ENCODE results near the gene IGF1. TPM values are rescaled to one million over a fixed set of nuclear protein-coding genes. Genes with fewer than 3 reads are reported as not detected.

The IGF1 gene
- total RNA-seq, 5 donors from 2014 or later (not counting 1 experiment from before 2014, with no cell fraction given), result 0.26 to 0.32 TPM; not detected in 3

DNA sequence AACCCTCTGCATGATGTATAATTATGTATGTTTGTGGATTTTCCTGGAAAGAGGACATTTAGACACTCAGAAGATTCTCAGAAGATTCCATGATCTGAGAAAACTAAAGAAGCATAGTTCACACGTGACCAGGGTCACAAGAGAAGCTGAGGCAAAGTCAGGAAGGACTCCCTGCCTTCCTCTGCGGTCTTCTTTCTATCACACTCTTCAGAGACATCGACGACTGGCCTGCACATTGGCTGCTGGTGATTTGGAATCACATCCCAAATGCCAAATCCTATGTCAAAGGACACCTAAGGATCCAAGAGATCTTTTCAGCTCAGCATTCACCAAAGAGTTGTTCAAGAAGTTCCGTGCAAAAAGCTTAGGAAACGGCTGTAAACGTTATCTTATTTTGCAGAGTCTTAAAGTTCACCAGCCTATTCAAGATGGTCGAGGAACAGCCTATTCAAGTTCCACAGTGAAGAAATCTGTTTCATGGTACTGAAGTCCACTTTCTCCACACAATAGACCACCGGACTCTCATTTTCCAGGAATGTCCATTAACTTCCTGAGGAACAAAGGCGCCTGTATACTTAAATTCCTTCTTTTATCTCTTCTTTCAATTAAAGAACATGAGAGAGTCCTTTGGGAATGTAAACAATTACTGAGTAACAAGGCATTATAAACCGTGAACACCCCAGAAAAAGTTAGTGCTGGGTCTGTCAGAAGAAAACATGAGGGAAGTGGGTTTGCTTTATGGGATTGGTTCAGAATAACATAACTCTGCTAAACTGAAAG, 42.1 kb downstream of the IGF1 start:
- H3K27me3 Mint-ChIP-seq, result peaks cover 3% of the 10 kb centered on the region in 2 donors
- no peak for ATAC-seq (replicated peaks in 1 of 4)
- Histone ChIP-seq H3K4me3 (ENCODE audit: control insufficient read depth in 1 of 2, extremely low read depth in 1 of 2, low read length in 1 of 2) (no peak overlapping the region), H3K4me1 (ENCODE audit: control insufficient read depth in 1 of 2, extremely low read depth in 1 of 2, insufficient read depth in 2 of 2, low read length in 2 of 2) (no peaks in the 10 kb centered on the region), H3K36me3 (ENCODE audit: control insufficient read depth in 2 of 2, extremely low read depth in 1 of 2, insufficient read depth in 1 of 2, low read length in 1 of 2) (no peaks in the 10 kb centered on the region), H3K27me3 (replicated peaks in 1 of 2; ENCODE audit: control insufficient read depth in 2 of 2, extremely low read depth in 1 of 2, insufficient read depth in 2 of 2, low read length in 1 of 2) (peaks cover 0 to 5% of the 10 kb centered on the region in 2 experiments), H3K27ac (ENCODE audit: low read length) (no peak overlapping the region), H3K9me3 (no peaks in the 10 kb centered on the region)
- WGBS (ENCODE audit: insufficient coverage), result 93% methylated on average over 4 of the region's 11 CpGs
- POLR2A ChIA-PET, result no interaction called here
- CTCF ChIA-PET, result no interaction called here
- H3K27ac Mint-ChIP-seq, result no peak overlapping the region
- H3K4me3 Mint-ChIP-seq, result no peak overlapping the region
- no peaks in the 10 kb centered on the region for H3K4me1 Mint-ChIP-seq
- peaks cover 0 to 4% (median 0%) of the 10 kb centered on the region in 3 donors for H3K9me3 Mint-ChIP-seq
- no peaks in the 10 kb centered on the region for H3K36me3 Mint-ChIP-seq
- DNase-seq, result no peak

- CTCF ChIA-PET, result no interaction called here
- Histone ChIP-seq H3K36me3 (ENCODE audit: control insufficient read depth in 2 of 2, extremely low read depth in 1 of 2, insufficient read depth in 1 of 2, low read length in 1 of 2) (no peaks in the 10 kb centered on the region), H3K9me3 (no peaks in the 10 kb centered on the region), H3K4me3 (ENCODE audit: control insufficient read depth in 1 of 2, extremely low read depth in 1 of 2, low read length in 1 of 2) (no peak overlapping the region), H3K27me3 (replicated peaks in 1 of 2; ENCODE audit: control insufficient read depth in 2 of 2, extremely low read depth in 1 of 2, insufficient read depth in 2 of 2, low read length in 1 of 2) (peaks cover 0 to 4% of the 10 kb centered on the region in 2 experiments), H3K4me1 (ENCODE audit: control insufficient read depth in 1 of 2, extremely low read depth in 1 of 2, insufficient read depth in 2 of 2, low read length in 2 of 2) (no peaks in the 10 kb centered on the region), H3K27ac (ENCODE audit: low read length) (no peak overlapping the region)
- no peak overlapping the region for H3K27ac Mint-ChIP-seq
- peaks cover 3% of the 10 kb centered on the region in 2 donors for H3K27me3 Mint-ChIP-seq
- no peak for DNase-seq
- POLR2A ChIA-PET, result no interaction called here
- peaks cover 0 to 4% (median 0%) of the 10 kb centered on the region in 3 donors for H3K9me3 Mint-ChIP-seq
- H3K4me3 Mint-ChIP-seq, result no peak overlapping the region
- ATAC-seq (replicated peaks in 1 of 4), result no peak
- whole genome bisulfite sequencing (ENCODE audit: insufficient coverage), result no CpG with 5 or more reads among the region's 3 CpGs
- no peaks in the 10 kb centered on the region for H3K4me1 Mint-ChIP-seq
- H3K36me3 Mint-ChIP-seq, result no peaks in the 10 kb centered on the region
Measured at GRCh38 chr12:102437511-102437910, 42.9 kb downstream of the IGF1 start.

GRCh38 chr12:102436867-102437266, 43.5 kb downstream of the IGF1 start:
- H3K9me3 Mint-ChIP-seq, result peaks cover 0 to 4% (median 0%) of the 10 kb centered on the region in 3 donors
- no peak overlapping the region for H3K27ac Mint-ChIP-seq
- Histone ChIP-seq H3K4me1 (ENCODE audit: control insufficient read depth in 1 of 2, extremely low read depth in 1 of 2, insufficient read depth in 2 of 2, low read length in 2 of 2) (no peaks in the 10 kb centered on the region), H3K27ac (ENCODE audit: low read length) (no peak overlapping the region), H3K27me3 (replicated peaks in 1 of 2; ENCODE audit: control insufficient read depth in 2 of 2, extremely low read depth in 1 of 2, insufficient read depth in 2 of 2, low read length in 1 of 2) (peaks cover 0 to 4% of the 10 kb centered on the region in 2 experiments), H3K36me3 (ENCODE audit: control insufficient read depth in 2 of 2, extremely low read depth in 1 of 2, insufficient read depth in 1 of 2, low read length in 1 of 2) (no peaks in the 10 kb centered on the region), H3K4me3 (ENCODE audit: control insufficient read depth in 1 of 2, extremely low read depth in 1 of 2, low read length in 1 of 2) (no peak overlapping the region), H3K9me3 (no peaks in the 10 kb centered on the region)
- DNase-seq, result no peak
- WGBS (ENCODE audit: insufficient coverage), result 60% methylated on average over 2 of the region's 4 CpGs
- ChIA-PET POLR2A (no interaction called here), CTCF (interaction anchor here in 1 of 2 donors (0.6 kb wide), 1 partner anchor 90 kb away, joined by 3 read pairs; no protein-coding TSS in a partner anchor)
- ATAC-seq (replicated peaks in 1 of 4), result no peak
- H3K36me3 Mint-ChIP-seq, result no peaks in the 10 kb centered on the region
- H3K4me1 Mint-ChIP-seq, result no peaks in the 10 kb centered on the region
- no peak overlapping the region for H3K4me3 Mint-ChIP-seq
- H3K27me3 Mint-ChIP-seq, result peaks cover 3% of the 10 kb centered on the region in 2 donors

GRCh38 chr12:102435827-102436436, 44.4 kb downstream of the IGF1 start:
- no peak overlapping the region for H3K4me3 Mint-ChIP-seq
- no peaks in the 10 kb centered on the region for H3K9me3 ChIP-seq
- H3K27ac Mint-ChIP-seq, result no peak overlapping the region
- H3K4me1 Mint-ChIP-seq, result no peaks in the 10 kb centered on the region
- no peak overlapping the region for H3K4me3 ChIP-seq (ENCODE audit: control insufficient read depth in 1 of 2, extremely low read depth in 1 of 2, low read length in 1 of 2)
- ATAC-seq (replicated peaks in 1 of 4) (no peak), DNase-seq (no peak)
- CTCF ChIA-PET, result no interaction called here
- peaks cover 0 to 4% (median 0%) of the 10 kb centered on the region in 3 donors for H3K9me3 Mint-ChIP-seq
- POLR2A ChIA-PET, result no interaction called here
- peaks cover 1 to 2% of the 10 kb centered on the region in 2 donors for H3K27me3 Mint-ChIP-seq
- no CpG with 5 or more reads among the region's 4 CpGs for WGBS (ENCODE audit: insufficient coverage)
- no peak overlapping the region for H3K27ac ChIP-seq (ENCODE audit: low read length)
- H3K4me1 ChIP-seq (ENCODE audit: control insufficient read depth in 1 of 2, extremely low read depth in 1 of 2, insufficient read depth in 2 of 2, low read length in 2 of 2), result no peaks in the 10 kb centered on the region
- H3K36me3 Mint-ChIP-seq, result no peaks in the 10 kb centered on the region
- H3K36me3 ChIP-seq (ENCODE audit: control insufficient read depth in 2 of 2, extremely low read depth in 1 of 2, insufficient read depth in 1 of 2, low read length in 1 of 2), result no peaks in the 10 kb centered on the region
- peaks cover 0 to 4% of the 10 kb centered on the region in 2 experiments for H3K27me3 ChIP-seq (replicated peaks in 1 of 2; ENCODE audit: control insufficient read depth in 2 of 2, extremely low read depth in 1 of 2, insufficient read depth in 2 of 2, low read length in 1 of 2)

DNA sequence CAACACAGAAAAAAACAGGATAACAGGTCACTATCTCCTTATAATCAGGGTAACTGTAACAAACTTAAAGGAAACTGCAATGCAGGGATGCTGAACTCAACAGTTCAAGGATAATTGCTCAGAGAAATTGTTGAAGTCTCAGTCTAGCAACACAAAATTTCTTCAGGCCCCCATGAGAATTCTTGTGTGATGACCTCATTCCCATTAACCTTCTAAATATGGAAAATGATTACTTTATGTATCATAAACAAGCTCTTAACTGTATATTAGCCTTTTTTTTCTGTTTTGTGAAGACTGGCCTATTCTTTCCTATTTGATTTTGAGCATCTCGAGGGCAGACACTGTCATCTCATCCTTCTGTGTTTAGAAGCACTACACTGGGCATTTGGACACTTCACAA, 47.1 kb downstream of the IGF1 start:
- no peaks in the 10 kb centered on the region for H3K4me1 Mint-ChIP-seq
- Histone ChIP-seq H3K36me3 (ENCODE audit: control insufficient read depth in 2 of 2, extremely low read depth in 1 of 2, insufficient read depth in 1 of 2, low read length in 1 of 2) (no peaks in the 10 kb centered on the region), H3K4me1 (ENCODE audit: control insufficient read depth in 1 of 2, extremely low read depth in 1 of 2, insufficient read depth in 2 of 2, low read length in 2 of 2) (no peaks in the 10 kb centered on the region), H3K4me3 (ENCODE audit: control insufficient read depth in 1 of 2, extremely low read depth in 1 of 2, low read length in 1 of 2) (no peak overlapping the region), H3K27ac (ENCODE audit: low read length) (no peak overlapping the region), H3K27me3 (replicated peaks in 1 of 2; ENCODE audit: control insufficient read depth in 2 of 2, extremely low read depth in 1 of 2, insufficient read depth in 2 of 2, low read length in 1 of 2) (no peaks in the 10 kb centered on the region), H3K9me3 (no peaks in the 10 kb centered on the region)
- H3K27ac Mint-ChIP-seq, result no peak overlapping the region
- WGBS (ENCODE audit: insufficient coverage), result no CpG with 5 or more reads among the region's 1 CpG
- no peaks in the 10 kb centered on the region for H3K9me3 Mint-ChIP-seq
- CTCF ChIA-PET, result no interaction called here
- no peaks in the 10 kb centered on the region for H3K36me3 Mint-ChIP-seq
- no peak for ATAC-seq (replicated peaks in 1 of 4)
- POLR2A ChIA-PET, result no interaction called here
- no peak for DNase-seq
- peaks cover 0 to 6% of the 10 kb centered on the region in 2 donors for H3K27me3 Mint-ChIP-seq
- no peak overlapping the region for H3K4me3 Mint-ChIP-seq

DNA sequence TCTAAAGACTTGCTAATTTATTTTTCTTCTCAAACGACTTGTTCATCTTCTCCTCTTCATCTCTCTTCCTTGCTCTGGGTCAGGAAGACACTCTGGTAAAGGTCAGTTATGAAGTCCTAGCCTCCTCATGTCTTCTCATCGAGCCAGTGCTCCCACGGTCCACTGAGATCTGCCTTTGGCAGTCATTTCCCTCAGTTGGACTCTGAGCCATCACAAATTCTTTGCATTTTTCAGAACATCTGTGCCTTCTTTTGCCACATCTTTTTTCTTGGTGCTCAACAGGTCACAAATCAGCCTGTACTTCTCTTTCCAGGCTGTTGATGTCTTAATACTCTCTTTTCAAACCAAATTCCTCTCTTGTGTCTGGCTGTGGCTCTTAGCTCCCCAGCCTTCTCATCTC, 49.7 kb downstream of the IGF1 start:
- ATAC-seq (replicated peaks in 1 of 4) (no peak), DNase-seq (no peak)
- no peaks in the 10 kb centered on the region for H3K4me1 ChIP-seq (ENCODE audit: control insufficient read depth in 1 of 2, extremely low read depth in 1 of 2, insufficient read depth in 2 of 2, low read length in 2 of 2)
- peaks cover 0 to 6% of the 10 kb centered on the region in 2 donors for H3K27me3 Mint-ChIP-seq
- no peak overlapping the region for H3K27ac Mint-ChIP-seq
- POLR2A ChIA-PET, result no interaction called here
- CTCF ChIA-PET, result interaction anchor here in 1 of 2 donors (0.9 kb wide), 1 partner anchor 52 kb away, joined by 3 read pairs; no protein-coding TSS in a partner anchor
- H3K4me3 Mint-ChIP-seq, result no peak overlapping the region
- no peaks in the 10 kb centered on the region for H3K36me3 Mint-ChIP-seq
- 76% methylated on average over 2 of the region's 3 CpGs for WGBS (ENCODE audit: insufficient coverage)
- H3K27ac ChIP-seq (ENCODE audit: low read length), result no peak overlapping the region
- H3K4me1 Mint-ChIP-seq, result no peaks in the 10 kb centered on the region
- H3K27me3 ChIP-seq (replicated peaks in 1 of 2; ENCODE audit: control insufficient read depth in 2 of 2, extremely low read depth in 1 of 2, insufficient read depth in 2 of 2, low read length in 1 of 2), result no peaks in the 10 kb centered on the region
- no peaks in the 10 kb centered on the region for H3K9me3 ChIP-seq
- H3K9me3 Mint-ChIP-seq, result no peaks in the 10 kb centered on the region
- no peaks in the 10 kb centered on the region for H3K36me3 ChIP-seq (ENCODE audit: control insufficient read depth in 2 of 2, extremely low read depth in 1 of 2, insufficient read depth in 1 of 2, low read length in 1 of 2)
- H3K4me3 ChIP-seq (ENCODE audit: control insufficient read depth in 1 of 2, extremely low read depth in 1 of 2, low read length in 1 of 2), result no peak overlapping the region
